AG08396 (cell line): ENCODE measurements around the gene AADACL3.

Source experiments
- DNase-seq: peaks from one replicate; pipeline ENCODE4 v3.0.0; 2012; ENCODE audit warnings: low spot score, mixed read lengths

The AADACL3 gene

GRCh38 chr1:12769031-12769430, 53.1 kb downstream of the AADACL3 start:
- DNase-seq = no peak

- no peak for DNase-seq
Observed at GRCh38 chr1:12769976-12770505, 54.1 kb downstream of the AADACL3 start.

- no peak for DNase-seq
Observed at GRCh38 chr1:12770620-12771019, 54.7 kb downstream of the AADACL3 start.

GRCh38 chr1:12771186-12771585, 55.3 kb downstream of the AADACL3 start:
- no peak for DNase-seq

GRCh38 chr1:12772520-12772919, 56.6 kb downstream of the AADACL3 start:
- DNase-seq = no peak

GRCh38 chr1:12773438-12773837, 57.5 kb downstream of the AADACL3 start, which contains the start of gene PRAMEF12:
Gene PRAMEF12 (plus strand): TSS chr1:12773738. CDS start chr1:12774868, 1,130 bp downstream.
- no peak for DNase-seq

- no peak for DNase-seq
Observed at GRCh38 chr1:12774801-12775345, 59.0 kb downstream of the AADACL3 start.

- no peak for DNase-seq
Observed at GRCh38 chr1:12775443-12775842, 59.5 kb downstream of the AADACL3 start.

- DNase-seq = no peak
Observed at GRCh38 chr1:12776801-12777557, 61.1 kb downstream of the AADACL3 start.
